GM18873 (cell line): ENCODE results near the gene RPS23.
"Not testable (repeated sequence)": the region's sequence is repeated elsewhere in the genome, so short reads cannot be mapped to it uniquely, and the experiment has no call there.

Experiments used
- ATAC-seq: cut with Tn5 transposase; IDR thresholded peaks from one replicate; pipeline ENCODE4 v1.9.1; 2021; ENCODE audit warnings: mild to moderate bottlenecking, moderate library complexity, moderate number of reproducible peaks; ENCODE audit not compliant: unreplicated experiment, low FRiP score

Gene RPS23

GRCh38 chr5:82290908-82291307 lies 12.8 kb upstream of the RPS23 start:
- ATAC-seq, result no peak

- ATAC-seq, result no peak
Observed at GRCh38 chr5:82290005-82290404, 11.9 kb upstream of the RPS23 start.

- ATAC-seq, result no peak
Observed at GRCh38 chr5:82287625-82288024, 9.5 kb upstream of the RPS23 start.

DNA sequence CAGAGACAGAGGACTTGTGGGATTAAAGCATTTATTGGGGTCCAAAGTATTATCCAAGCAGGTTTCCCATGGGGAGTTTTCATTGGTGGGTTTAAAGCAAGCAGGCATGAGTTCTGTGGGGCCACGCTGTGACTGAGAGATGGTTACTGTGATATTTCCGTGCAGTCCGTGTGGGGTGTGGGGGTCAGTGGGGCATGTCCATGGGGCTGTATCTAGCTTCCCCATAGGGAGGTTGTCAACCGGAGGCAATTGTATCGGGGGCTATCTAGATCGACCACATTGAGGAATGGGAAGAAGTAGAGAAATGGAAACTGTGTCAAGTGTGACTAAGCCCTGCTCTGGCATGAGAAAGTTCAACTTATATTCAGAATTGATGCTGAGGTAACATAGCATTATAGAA lies 7.1 kb upstream of the RPS23 start:
- ATAC-seq, result no peak

DNA sequence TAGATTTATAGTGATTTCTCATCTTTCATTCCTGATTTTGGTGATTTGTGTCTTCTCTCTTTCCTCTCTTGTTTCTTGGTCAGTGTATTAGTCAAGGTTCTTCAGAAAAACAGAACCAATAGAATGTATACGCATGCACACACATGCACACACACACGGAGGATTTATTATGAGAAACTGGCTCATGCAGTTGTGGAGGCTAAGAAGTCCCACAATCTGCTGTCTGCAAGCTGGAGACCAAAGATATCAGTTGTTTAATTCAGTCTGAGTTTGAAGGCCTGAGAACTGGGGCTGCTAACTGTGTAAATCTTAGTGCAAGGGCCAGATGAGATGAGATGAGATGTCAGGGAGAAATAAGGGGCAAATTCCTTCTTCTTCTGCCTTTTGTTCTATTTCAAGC lies 5.7 kb upstream of the RPS23 start:
- no peak for ATAC-seq

DNA sequence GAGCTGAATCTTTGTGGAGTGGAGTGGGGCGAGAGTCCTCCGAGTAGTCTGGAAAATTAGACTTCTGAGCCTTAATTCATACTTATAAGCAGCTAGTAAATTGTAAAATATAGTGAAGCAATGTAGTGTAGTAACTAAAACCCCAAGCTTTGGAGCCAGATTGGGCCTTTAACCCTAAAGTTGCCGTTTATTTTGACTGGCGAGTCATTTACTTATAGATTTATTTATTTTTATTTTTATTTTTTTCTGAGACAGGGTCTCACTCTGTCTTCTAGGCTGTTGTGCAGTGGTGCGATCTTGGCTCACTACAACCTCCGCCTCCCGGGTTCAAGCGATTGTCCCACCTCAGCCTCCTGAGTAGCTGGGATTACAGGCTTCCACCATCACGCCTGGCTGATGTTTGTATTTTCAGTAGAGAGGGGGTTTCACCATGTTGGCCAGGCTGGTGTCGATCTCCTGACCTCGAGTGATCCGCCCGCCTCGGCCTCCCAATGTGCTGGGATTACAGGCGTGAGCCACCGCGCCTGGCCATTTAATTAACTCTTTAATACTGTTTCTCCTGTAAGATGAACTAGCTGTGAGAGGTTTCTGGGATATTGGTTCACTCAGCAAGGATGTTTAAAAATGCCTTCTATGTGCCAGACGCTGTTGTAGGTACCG lies 687 bp upstream of the RPS23 start:
- ATAC-seq, result no peak

GRCh38 chr5:82277613-82277986 lies 554 bp downstream of the RPS23 start:
- ATAC-seq, result no peak

GRCh38 chr5:82276800-82277612 lies 1.1 kb downstream of the RPS23 start:
- no peak for ATAC-seq

DNA sequence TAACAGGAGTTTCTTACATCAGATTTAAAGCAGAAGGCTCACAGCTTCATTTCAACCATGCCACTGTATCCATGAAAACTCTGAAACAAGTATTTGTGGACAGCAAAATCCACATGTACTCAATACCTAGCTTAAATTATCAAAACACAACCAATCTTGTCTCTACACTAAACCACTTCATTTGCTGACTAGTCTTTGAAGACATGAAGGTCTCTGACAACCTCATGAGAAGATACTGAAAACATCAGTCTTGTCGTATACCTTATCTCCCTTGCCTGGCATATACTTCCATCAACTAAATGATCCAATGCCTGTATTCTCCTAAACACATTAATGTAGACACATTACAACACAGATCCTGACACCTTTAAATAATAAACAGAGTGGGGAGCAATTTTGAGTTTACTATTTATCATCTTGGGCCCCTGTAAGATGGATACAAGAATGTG lies 2.9 kb downstream of the RPS23 start:
- ATAC-seq, result no peak

- no peak for ATAC-seq
Observed at GRCh38 chr5:82274343-82275211, 3.6 kb downstream of the RPS23 start.

DNA sequence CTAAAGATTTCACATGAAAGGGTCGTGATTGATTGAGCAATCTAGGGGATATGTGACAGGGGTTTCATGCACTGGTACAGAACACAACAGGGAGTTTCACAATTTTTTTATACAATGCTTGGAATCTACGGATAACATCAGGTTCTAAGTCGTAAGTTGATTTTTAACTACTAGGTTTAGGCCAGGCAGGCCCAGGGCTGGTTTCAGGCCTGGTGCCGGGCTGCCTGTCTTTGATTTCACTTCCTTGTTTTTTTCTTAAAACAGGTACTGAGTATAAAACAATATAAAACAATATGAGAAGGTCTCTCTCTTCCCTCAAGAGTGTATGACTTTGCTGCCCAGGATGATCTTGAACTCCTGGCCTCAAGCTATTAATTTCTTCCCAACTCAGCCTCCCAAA lies 4.7 kb downstream of the RPS23 start:
- not testable (repeated sequence) for ATAC-seq

DNA sequence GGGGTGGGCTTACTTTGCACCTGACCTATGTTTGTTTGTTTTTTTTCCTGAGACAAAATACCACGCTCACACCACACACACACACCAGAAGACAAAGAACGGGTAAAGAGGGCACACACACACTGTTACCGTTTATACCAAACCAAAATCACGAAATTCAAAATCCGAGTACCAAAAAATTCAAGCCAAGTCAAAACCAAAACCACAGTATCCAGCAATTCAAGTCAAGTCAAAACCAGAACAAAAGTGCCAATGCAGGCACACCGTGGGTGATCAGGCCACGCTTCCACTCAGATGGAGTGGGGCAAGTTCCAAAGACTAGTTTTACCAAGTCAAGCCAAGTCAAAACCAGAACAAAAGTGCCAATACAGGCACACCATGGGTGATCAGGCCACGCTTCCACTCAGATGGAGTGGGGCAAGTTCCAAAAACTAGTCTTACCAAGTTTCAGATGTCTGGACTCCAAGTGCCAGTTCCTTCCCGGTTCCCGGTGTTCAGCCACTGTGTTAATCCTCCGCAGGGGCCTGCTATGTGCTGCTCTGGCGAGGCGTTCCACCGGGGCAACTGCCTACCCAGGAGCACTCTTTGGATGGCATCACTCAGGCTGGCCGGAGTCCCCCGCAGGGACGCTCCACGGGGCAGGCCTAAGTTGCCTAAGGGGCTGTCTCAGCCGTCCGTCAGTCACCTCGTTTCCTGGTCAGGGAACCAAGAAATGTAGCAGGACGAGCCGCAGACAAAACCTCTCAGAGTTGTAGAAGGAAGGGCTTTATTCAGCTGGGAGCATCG lies 5.4 kb downstream of the RPS23 start:
- not testable (repeated sequence) for ATAC-seq

GRCh38 chr5:82269363-82269762 lies 8.8 kb downstream of the RPS23 start:
- not testable (repeated sequence) for ATAC-seq

GRCh38 chr5:82267297-82267933 lies 10.7 kb downstream of the RPS23 start:
- ATAC-seq, result not testable (repeated sequence)

DNA sequence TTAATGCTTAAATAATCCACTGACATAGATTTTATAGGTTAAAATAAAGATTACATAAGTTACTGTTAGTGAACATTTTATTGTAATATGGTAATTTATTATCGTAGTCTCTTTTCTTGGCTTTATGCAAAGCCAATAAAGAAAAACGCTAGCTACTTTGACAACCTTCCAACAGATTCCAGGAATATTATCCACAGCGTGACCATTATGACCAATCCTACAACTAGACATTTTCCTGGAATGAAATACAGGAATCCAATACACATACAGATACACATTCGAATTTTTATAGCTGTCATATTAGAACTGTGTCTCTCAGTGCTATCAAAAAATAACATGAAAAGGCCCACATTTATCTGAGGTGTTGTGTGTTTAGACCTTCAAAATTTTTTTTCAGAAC lies 13.1 kb downstream of the RPS23 start:
- ATAC-seq, result no peak

DNA sequence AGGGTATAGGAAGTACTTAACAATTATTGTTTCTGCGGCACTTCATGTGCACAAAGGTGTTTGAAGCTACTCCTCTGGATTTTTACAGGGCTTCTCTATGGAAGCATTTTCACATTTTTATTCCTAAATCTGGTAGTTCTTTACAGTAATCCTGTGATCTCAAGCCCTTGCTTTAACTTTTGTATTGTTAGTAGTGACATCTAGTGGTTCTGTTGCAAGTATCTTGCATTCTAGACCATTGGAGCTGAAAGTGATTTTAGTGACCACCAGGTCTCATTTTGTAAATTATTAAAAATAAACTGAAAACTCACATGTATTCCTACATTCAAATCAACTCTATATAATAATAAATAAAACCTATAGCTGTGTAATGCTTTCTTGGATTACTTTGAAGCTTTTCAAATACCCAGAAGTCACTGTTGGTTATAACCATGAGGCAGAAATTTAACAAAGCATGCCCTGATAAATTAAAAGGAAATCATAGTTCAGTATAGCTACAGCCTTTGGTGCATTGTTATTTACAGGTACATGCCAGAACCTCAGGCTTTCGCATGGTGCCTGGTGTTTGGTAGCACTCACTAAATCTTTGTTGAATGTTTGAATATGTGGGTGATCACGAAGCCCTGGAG lies 18.9 kb downstream of the RPS23 start:
- no peak for ATAC-seq

DNA sequence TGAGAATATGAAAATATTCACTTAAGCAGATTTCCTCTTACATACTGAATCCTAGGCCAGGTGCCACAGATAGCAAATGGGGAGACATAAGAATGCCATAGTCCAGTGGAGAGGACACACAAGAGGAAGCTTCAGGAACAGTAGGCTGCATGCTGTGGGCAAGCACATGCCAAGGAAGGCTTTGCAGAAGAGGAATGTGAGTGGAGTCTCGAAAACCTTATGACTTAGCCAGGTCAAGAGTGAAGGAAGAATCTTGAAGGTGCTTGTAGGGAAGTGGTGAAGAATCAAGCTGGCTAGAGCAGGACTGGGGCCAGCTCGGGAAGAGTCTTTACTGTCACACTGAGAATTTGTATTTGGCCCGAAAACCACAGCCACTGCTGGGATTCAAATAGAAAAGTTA lies 20.4 kb downstream of the RPS23 start:
- no peak for ATAC-seq

- no peak for ATAC-seq
Observed at GRCh38 chr5:82257247-82257646, 20.9 kb downstream of the RPS23 start.

- ATAC-seq, result no peak
Observed at GRCh38 chr5:82255844-82256243, 22.3 kb downstream of the RPS23 start.
